IMR-90 (cell line): ENCODE results near the gene APEX1. TPM values are rescaled to one million over a fixed set of nuclear protein-coding genes. Genes with fewer than 3 reads are reported as not detected.

Experiments
- ATAC-seq: fragments of 200-7000 bp; cut with Tn5 transposase; 2 replicates; pipeline ENCODE4 v1.9.1; 2020; ENCODE audit warnings: low read depth, mild to moderate bottlenecking, moderate library complexity
- BruUV-seq: library from RNA; stranded (reverse); fragments of 400-500 nt; replicated peaks from 2 replicates; lab custom pipeline; 2021; lab: Mats Ljungman, UMichigan
- CTCF ChIA-PET: fragments of 300-600 bp; formaldehyde crosslinking; extraction: SDS; loops from one replicate; lab custom pipeline; 2021; ENCODE audit warnings: antibody characterized with exemption; lab: Yijun Ruan, JAX
- POLR2A ChIA-PET: fragments of 300-600 bp; sonication (Branson Sonifier 250); formaldehyde crosslinking; loops from one replicate; lab custom pipeline; 2022; ENCODE audit warnings: antibody characterized with exemption; ENCODE audit not compliant: unreplicated experiment; lab: Charles Lee
- DNase-seq: peaks from one replicate; pipeline ENCODE4 v3.0.0; 2013
- H2AFZ ChIP-seq: replicated peaks from 2 replicates; pipeline ENCODE3; 2013; ENCODE audit warnings: low read length, mild to moderate bottlenecking; ENCODE audit not compliant: poor library complexity
- H2AK5ac ChIP-seq: 2 replicates; pipeline ENCODE4 v1.6.1; 2013; ENCODE audit warnings: low read depth, low read length, inconsistent platforms
- H2AK9ac ChIP-seq: replicated peaks from 2 replicates; pipeline ENCODE3; 2013; ENCODE audit warnings: mild to moderate bottlenecking, low read depth, low read length, moderate library complexity; ENCODE audit not compliant: poor library complexity
- H2BK120ac ChIP-seq: 2 replicates; pipeline ENCODE4 v1.6.1; 2013; ENCODE audit warnings: low read depth, low read length, inconsistent platforms
- H2BK15ac ChIP-seq: 3 replicates; pipeline ENCODE4 v1.6.1; 2013; ENCODE audit warnings: low read depth, low read length, inconsistent platforms
- H2BK20ac ChIP-seq: 2 replicates; pipeline ENCODE4 v1.6.1; 2013; ENCODE audit warnings: low read depth, mild to moderate bottlenecking, inconsistent platforms, low read length, moderate library complexity
- H2BK5ac ChIP-seq: 2 replicates; pipeline ENCODE4 v1.6.1; 2013; ENCODE audit warnings: mild to moderate bottlenecking, low read depth, low read length, inconsistent platforms; ENCODE audit not compliant: poor library complexity, severe bottlenecking
- H3K14ac ChIP-seq: replicated peaks from 2 replicates; pipeline ENCODE4 v1.6.1; 2013; ENCODE audit warnings: low read depth, low read length, inconsistent platforms
- H3K18ac ChIP-seq: 2 replicates; pipeline ENCODE4 v1.6.1; 2013; ENCODE audit warnings: low read depth, low read length, control low read depth
- H3K23ac ChIP-seq: 2 replicates; pipeline ENCODE4 v1.6.1; 2013; ENCODE audit warnings: low read depth, low read length, inconsistent platforms
- H3K27ac ChIP-seq: 2 replicates; pipeline ENCODE4 v1.5.1; 2013; ENCODE audit warnings: mild to moderate bottlenecking, control low read depth, low read length; ENCODE audit not compliant: insufficient read depth
- H3K27me3 ChIP-seq: 2 replicates; pipeline ENCODE4 v1.6.1; 2013; ENCODE audit warnings: low read length; ENCODE audit not compliant: control insufficient read depth, insufficient read depth
- H3K36me3 ChIP-seq: 2 replicates; pipeline ENCODE4 v1.6.1; 2013; ENCODE audit warnings: low read length, mixed read lengths; ENCODE audit not compliant: control insufficient read depth, insufficient read depth
- H3K4ac ChIP-seq: 2 replicates; pipeline ENCODE4 v1.6.1; 2013; ENCODE audit warnings: low read depth, low read length, inconsistent platforms
- H3K4me1 ChIP-seq: 2 replicates; pipeline ENCODE4 v1.6.1; 2013; ENCODE audit warnings: low read length, mixed read lengths; ENCODE audit not compliant: control insufficient read depth, insufficient read depth
- H3K4me2 ChIP-seq: 2 replicates; pipeline ENCODE4 v1.6.1; 2013; ENCODE audit warnings: low read depth, mild to moderate bottlenecking, control low read depth, low read length, moderate library complexity
- H3K4me3 ChIP-seq: 2 replicates; pipeline ENCODE4 v1.5.1; 2013; ENCODE audit warnings: low read depth, mild to moderate bottlenecking, control low read depth, low read length, moderate library complexity; ENCODE audit not compliant: insufficient read depth
- H3K56ac ChIP-seq: 2 replicates; pipeline ENCODE4 v1.6.1; 2013; ENCODE audit warnings: low read length, inconsistent platforms; ENCODE audit not compliant: insufficient read depth; ENCODE audit errors: extremely low read depth
- H3K79me1 ChIP-seq, 2 experiments: 2 replicates each; pipeline ENCODE4 v1.6.1; 2013; ENCODE audit warnings: low read length in 2 of 2, inconsistent platforms in 1 of 2, low read depth in 1 of 2
- H3K9ac ChIP-seq: 2 replicates; pipeline ENCODE4 v1.6.1; 2013; ENCODE audit warnings: low read depth, low read length, control low read depth
- H3K9me1 ChIP-seq: 2 replicates; pipeline ENCODE4 v1.6.1; 2013; ENCODE audit warnings: low read length, inconsistent platforms; ENCODE audit not compliant: insufficient read depth
- H3K9me3 ChIP-seq: 2 replicates; pipeline ENCODE4 v1.6.1; 2013; ENCODE audit warnings: low read length; ENCODE audit not compliant: control insufficient read depth, insufficient read depth
- H4K20me1 ChIP-seq: 2 replicates; pipeline ENCODE4 v1.6.1; 2013; ENCODE audit warnings: low read length, inconsistent platforms; ENCODE audit not compliant: insufficient read depth
- H4K5ac ChIP-seq: 2 replicates; pipeline ENCODE4 v1.6.1; 2013; ENCODE audit warnings: mild to moderate bottlenecking, low read depth, low read length, control low read depth
- H4K8ac ChIP-seq, 2 experiments: 2 replicates each; pipeline ENCODE4 v1.6.1; 2013; ENCODE audit warnings: low read depth in 2 of 2, low read length in 2 of 2, control low read depth in 1 of 2, inconsistent platforms in 1 of 2
- H4K91ac ChIP-seq: 2 replicates; pipeline ENCODE4 v1.6.1; 2013; ENCODE audit warnings: low read depth, low read length, inconsistent platforms; ENCODE audit not compliant: insufficient read depth
- CEBPB ChIP-seq: IDR thresholded peaks from 2 replicates; pipeline ENCODE4 v1.6.1; 2012; ENCODE audit warnings: low read depth, low read length, improper control_type of control experiment
- CHD1 ChIP-seq: IDR thresholded peaks from 2 replicates; pipeline ENCODE4 v1.6.1; 2012; ENCODE audit warnings: low read depth, low read length, improper control_type of control experiment
- FOS ChIP-seq: fragments of 150-350 bp; IDR thresholded peaks from 2 replicates; pipeline ENCODE4 v1.6.1; 2016; ENCODE audit warnings: low read depth, low read length
- MAFK ChIP-seq: IDR thresholded peaks from 2 replicates; pipeline ENCODE4 v1.6.1; 2012; ENCODE audit warnings: low read depth, low read length, improper control_type of control experiment
- RAD21 ChIP-seq: IDR thresholded peaks from 2 replicates; pipeline ENCODE4 v1.6.1; 2012; ENCODE audit warnings: low read length, improper control_type of control experiment
- SMC3 ChIP-seq: fragments of 150-350 bp; IDR thresholded peaks from 2 replicates; pipeline ENCODE4 v1.6.1; 2016; ENCODE audit warnings: low read depth, mild to moderate bottlenecking, antibody characterized with exemption, low read length, moderate library complexity
- WGBS, 2 experiments: methylation state at CpG; one replicate each; pipeline versions ENCODE4 v1.1.5 to v1.1.7; 2013; ENCODE audit warnings: missing lambda C conversion rate in 2 of 2; ENCODE audit not compliant: insufficient read length in 1 of 2; ENCODE audit errors: extremely low coverage in 2 of 2; 5-methylcytosine and 5-hydroxymethylcytosine counted together
- dilution Hi-C: fragments of 300-500 bp; cut with HindIII; formaldehyde crosslinking; loops from one replicate; pipeline ENCODE4 v1.14.3; 2018; ENCODE audit warnings: low sequenced_read_pairs; ENCODE audit not compliant: unreplicated experiment
- in situ Hi-C: fragments of 300-500 bp; cut with MboI; formaldehyde crosslinking; loops from 3 replicates; pipeline ENCODE4 v1.14.3; 2019; ENCODE audit warnings: low sequenced_read_pairs, inconsistent platforms, mixed read lengths
- intact Hi-C: fragments of 100-400 bp; cut with micrococcal nuclease; formaldehyde crosslinking; loops from 2 replicates; pipeline ENCODE4 v1.10.0; 2022
- polyA plus RNA-seq, 3 experiments: library from polyadenylated mRNA; depleted of rRNA; stranded (reverse); fragments of >200 nt; gene quantifications; 2 replicates each; pipeline ENCODE4 v1.2.3, GENCODE V29; 2012; ENCODE audit warnings: low replicate concordance in 1 of 3
- total RNA-seq: library from RNA; depleted of rRNA; stranded (reverse); fragments of >200 nt; gene quantifications from 2 replicates; pipeline ENCODE4 v1.2.3, GENCODE V29; 2012
- TF ChIP-seq, protein P1 (sequence below): conservative IDR thresholded peaks from 2 replicates; pipeline ENCODE4 v1.5.1; 2012; ENCODE audit warnings: mild to moderate bottlenecking, low read depth, low read length, improper control_type of control experiment
- TF ChIP-seq, protein P2 (sequence below): fragments of 150-350 bp; IDR thresholded peaks from 2 replicates; pipeline ENCODE4 v1.6.1; 2017; ENCODE audit warnings: mild to moderate bottlenecking, antibody characterized with exemption, low read length, low read depth
- TF ChIP-seq, protein P3 (sequence below): fragments of 150-350 bp; IDR thresholded peaks from 2 replicates; pipeline ENCODE4 v1.6.1; 2016; ENCODE audit warnings: low read depth, mild to moderate bottlenecking, low read length, moderate library complexity, borderline replicate concordance

The APEX1 gene
- total and polyA plus RNA-seq, 2 of the 4 experiments (the other 2 are of a cell fraction), result 125 to 241 TPM

DNA sequence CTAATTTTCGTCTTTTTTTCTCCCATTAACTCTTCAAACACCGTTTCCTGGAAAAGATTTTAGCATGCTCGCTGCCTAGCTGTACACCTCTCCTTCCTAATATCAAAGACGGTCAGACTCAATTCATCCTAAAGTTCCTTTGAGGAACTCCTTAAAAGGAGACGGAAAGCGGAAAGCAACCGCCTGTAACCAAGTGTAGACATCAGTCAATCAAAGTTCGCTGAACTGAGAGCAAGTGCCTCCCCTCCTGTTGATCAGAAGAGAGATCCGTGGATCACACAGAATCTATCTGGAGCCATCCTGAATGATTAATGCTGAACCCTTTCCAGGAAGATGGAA, 41.3 kb upstream of the APEX1 start:
- ATAC-seq (peak; percentile 1; the same call in 1 of the 2 replicates), DNase-seq (no peak)
- Histone ChIP-seq H3K9me3 (no peaks in the 10 kb centered on the region), H3K4me1 (peaks cover 6% of the 10 kb centered on the region), H4K8ac (peak overlapping the region; percentile 81 to 92), H4K91ac (peak overlapping the region; percentile 60), H3K9me1 (0 out of 2 replicates have a peak, but pooled peaks cover 4% of the 10 kb centered on the region), H3K4ac (peak overlapping the region; percentile 30), H3K79me1 (peaks cover 4 to 21% of the 10 kb centered on the region in 2 experiments; a peak in 3 of 4 replicates), H2AK5ac (no peak overlapping the region), H3K27me3 (0 out of 2 replicates have a peak, but pooled peaks cover 2% of the 10 kb centered on the region), H3K9ac (peak overlapping the region; percentile 66), H3K56ac (peak overlapping the region; percentile 81), H4K20me1 (no peaks in the 10 kb centered on the region), H2BK120ac (peak overlapping the region; percentile 43), H3K36me3 (no peaks in the 10 kb centered on the region), H3K14ac (peak overlapping the region; percentile 78), H2BK15ac (peak overlapping the region; percentile 13; the same call in 1 of the 3 replicates), H2AFZ (peak overlapping the region; percentile 99), H3K18ac (peak overlapping the region; percentile 31; the same call in 1 of the 2 replicates), H2BK5ac (peak overlapping the region; percentile 63), H2AK9ac (no peak overlapping the region), H3K4me3 (peak overlapping the region; percentile 79), H4K5ac (peak overlapping the region; percentile 87), H3K23ac (peak overlapping the region; percentile 61), H3K4me2 (peak overlapping the region; percentile 99), H2BK20ac (no peak overlapping the region), H3K27ac (peak overlapping the region; percentile 98)
- ChIA-PET POLR2A (no interaction called here), CTCF (interaction anchor here (0.6 kb wide), 1 partner anchor 73 kb away, joined by 3 read pairs; no protein-coding TSS in a partner anchor)
- dilution Hi-C loops (no loop called here), intact Hi-C loops (loop anchor here (2.0 kb wide), 2 partner anchors 71 to 269 kb away; partner anchors contain the start of gene PARP2), in situ Hi-C loops (loop anchor here (5.0 to 10.0 kb wide), 2 partner anchors 199 to 271 kb away; partner anchors contain the start of genes ANG and RNASE4)
- no peak for TF ChIP-seq RAD21
- TF ChIP-seq CHD1, result no peak
- no peak for TF ChIP-seq SMC3
- TF ChIP-seq, protein P1, sequence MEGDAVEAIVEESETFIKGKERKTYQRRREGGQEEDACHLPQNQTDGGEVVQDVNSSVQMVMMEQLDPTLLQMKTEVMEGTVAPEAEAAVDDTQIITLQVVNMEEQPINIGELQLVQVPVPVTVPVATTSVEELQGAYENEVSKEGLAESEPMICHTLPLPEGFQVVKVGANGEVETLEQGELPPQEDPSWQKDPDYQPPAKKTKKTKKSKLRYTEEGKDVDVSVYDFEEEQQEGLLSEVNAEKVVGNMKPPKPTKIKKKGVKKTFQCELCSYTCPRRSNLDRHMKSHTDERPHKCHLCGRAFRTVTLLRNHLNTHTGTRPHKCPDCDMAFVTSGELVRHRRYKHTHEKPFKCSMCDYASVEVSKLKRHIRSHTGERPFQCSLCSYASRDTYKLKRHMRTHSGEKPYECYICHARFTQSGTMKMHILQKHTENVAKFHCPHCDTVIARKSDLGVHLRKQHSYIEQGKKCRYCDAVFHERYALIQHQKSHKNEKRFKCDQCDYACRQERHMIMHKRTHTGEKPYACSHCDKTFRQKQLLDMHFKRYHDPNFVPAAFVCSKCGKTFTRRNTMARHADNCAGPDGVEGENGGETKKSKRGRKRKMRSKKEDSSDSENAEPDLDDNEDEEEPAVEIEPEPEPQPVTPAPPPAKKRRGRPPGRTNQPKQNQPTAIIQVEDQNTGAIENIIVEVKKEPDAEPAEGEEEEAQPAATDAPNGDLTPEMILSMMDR, result no peak
- no peak for TF ChIP-seq MAFK
- no peak for TF ChIP-seq FOS
- no peak for TF ChIP-seq CEBPB
- TF ChIP-seq, protein P2, sequence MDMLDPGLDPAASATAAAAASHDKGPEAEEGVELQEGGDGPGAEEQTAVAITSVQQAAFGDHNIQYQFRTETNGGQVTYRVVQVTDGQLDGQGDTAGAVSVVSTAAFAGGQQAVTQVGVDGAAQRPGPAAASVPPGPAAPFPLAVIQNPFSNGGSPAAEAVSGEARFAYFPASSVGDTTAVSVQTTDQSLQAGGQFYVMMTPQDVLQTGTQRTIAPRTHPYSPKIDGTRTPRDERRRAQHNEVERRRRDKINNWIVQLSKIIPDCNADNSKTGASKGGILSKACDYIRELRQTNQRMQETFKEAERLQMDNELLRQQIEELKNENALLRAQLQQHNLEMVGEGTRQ, result no peak
- TF ChIP-seq, protein P3, sequence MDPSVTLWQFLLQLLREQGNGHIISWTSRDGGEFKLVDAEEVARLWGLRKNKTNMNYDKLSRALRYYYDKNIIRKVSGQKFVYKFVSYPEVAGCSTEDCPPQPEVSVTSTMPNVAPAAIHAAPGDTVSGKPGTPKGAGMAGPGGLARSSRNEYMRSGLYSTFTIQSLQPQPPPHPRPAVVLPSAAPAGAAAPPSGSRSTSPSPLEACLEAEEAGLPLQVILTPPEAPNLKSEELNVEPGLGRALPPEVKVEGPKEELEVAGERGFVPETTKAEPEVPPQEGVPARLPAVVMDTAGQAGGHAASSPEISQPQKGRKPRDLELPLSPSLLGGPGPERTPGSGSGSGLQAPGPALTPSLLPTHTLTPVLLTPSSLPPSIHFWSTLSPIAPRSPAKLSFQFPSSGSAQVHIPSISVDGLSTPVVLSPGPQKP, result no peak
- WGBS, 2 experiments, result 7% methylated on average over 3 of the region's 9 CpGs; no CpG with 5 or more reads in 1 of the 2 experiments
- no TSS peak for BruUV-seq
